GM10266 (cell line): ENCODE measurements around the gene PRM1.
A peak's percentile ranks its signal among the peaks of the same experiment; 100 is the strongest.

Experiments used
- DNase-seq: peaks from one replicate; pipeline ENCODE4 v3.0.0; 2012; ENCODE audit errors: extremely low spot score
- CTCF ChIP-seq: IDR thresholded peaks from 2 replicates; pipeline ENCODE4 v1.5.1; 2012; ENCODE audit warnings: mild to moderate bottlenecking, low read depth; ENCODE audit not compliant: control insufficient read depth, insufficient read depth; ENCODE audit errors: missing control alignments

The PRM1 gene

GRCh38 chr16:11253995-11254912 lies 26.9 kb downstream of the PRM1 start:
- peak; percentile 60 for DNase-seq
- TF ChIP-seq CTCF: no peak

GRCh38 chr16:11253009-11253994 lies 27.8 kb downstream of the PRM1 start:
- TF ChIP-seq CTCF: no peak
- peak; percentile 61 for DNase-seq

GRCh38 chr16:11252482-11252931 lies 28.6 kb downstream of the PRM1 start:
- no peak for TF ChIP-seq CTCF
- no peak for DNase-seq

GRCh38 chr16:11251525-11252481 lies 29.3 kb downstream of the PRM1 start:
- no peak for TF ChIP-seq CTCF
- DNase-seq: peak; percentile 72

GRCh38 chr16:11250786-11251524 lies 30.2 kb downstream of the PRM1 start:
- no peak for DNase-seq
- no peak for TF ChIP-seq CTCF
